ENCODE measurements around the gene DNAJC1. TPM values are rescaled to one million over a fixed set of nuclear protein-coding genes. Genes with fewer than 3 reads are reported as not detected.

The DNAJC1 gene
- total and polyA plus RNA-seq, 2 of the 4 experiments (the other 2 are of a cell fraction) = 12.7 to 13.3 TPM

- 90% methylated on average over 2 of the region's 4 CpGs; no CpG with 5 or more reads in 1 of the 2 experiments for WGBS, 2 experiments (ENCODE audit: extremely low coverage in 2 of 2, insufficient read length in 1 of 2)
These were observed 232.3 kb downstream of the DNAJC1 start for GRCh38 chr10:21771219-21771618.

More at GRCh38 chr10:21771219-21771618, 232.3 kb downstream of the DNAJC1 start:
- no peak overlapping the region for H2AK9ac ChIP-seq (replicated peaks; ENCODE audit: low read depth, low read length, poor library complexity)
- DNase-seq (no peak), ATAC-seq (ENCODE audit: low read depth) (no peak)
- no peak overlapping the region for H3K23ac ChIP-seq (ENCODE audit: low read depth, low read length)
- H2BK120ac ChIP-seq (ENCODE audit: low read depth, low read length) = no peak overlapping the region
- no peaks in the 10 kb centered on the region for H3K36me3 ChIP-seq (ENCODE audit: control insufficient read depth, insufficient read depth, low read length)
- H2BK20ac ChIP-seq (ENCODE audit: low read depth, low read length) = no peak overlapping the region
- H2BK5ac ChIP-seq (ENCODE audit: low read depth, low read length, poor library complexity, severe bottlenecking) = no peak overlapping the region
- H3K27me3 ChIP-seq (ENCODE audit: control insufficient read depth, insufficient read depth, low read length) = no peaks in the 10 kb centered on the region
- H2AFZ ChIP-seq (replicated peaks; ENCODE audit: low read length, poor library complexity) = no peak overlapping the region
- H4K8ac ChIP-seq (ENCODE audit: low read depth in 2 of 2, low read length in 2 of 2) = no peak overlapping the region
- H4K20me1 ChIP-seq (ENCODE audit: insufficient read depth, low read length) = no peaks in the 10 kb centered on the region
- no peak overlapping the region for H4K5ac ChIP-seq (ENCODE audit: low read depth, low read length)
- H2AK5ac ChIP-seq (ENCODE audit: low read depth, low read length) = no peak overlapping the region
- H3K4me3 ChIP-seq (ENCODE audit: insufficient read depth, low read depth, low read length) = no peak overlapping the region
- no peaks in the 10 kb centered on the region for H3K9me1 ChIP-seq (ENCODE audit: insufficient read depth, low read length)
- H3K18ac ChIP-seq (ENCODE audit: low read depth, low read length) = no peak overlapping the region
- intact Hi-C loops (cut with micrococcal nuclease) (no loop called here), in situ Hi-C loops (cut with MboI; ENCODE audit: low sequenced_read_pairs) (no loop called here), dilution Hi-C loops (cut with HindIII; ENCODE audit: low sequenced_read_pairs, unreplicated experiment) (no loop called here)
- no peak overlapping the region for H4K91ac ChIP-seq (ENCODE audit: insufficient read depth, low read depth, low read length)
- no peak overlapping the region for H3K4me2 ChIP-seq (ENCODE audit: low read depth, low read length)
- CTCF ChIA-PET = no interaction called here
- BruUV-seq (replicated peaks) = no TSS peak
- no peak overlapping the region for H2BK15ac ChIP-seq (ENCODE audit: low read depth, low read length)
- no peak overlapping the region for H3K56ac ChIP-seq (ENCODE audit: extremely low read depth, insufficient read depth, low read length)
- H3K9ac ChIP-seq (ENCODE audit: low read depth, low read length) = no peak overlapping the region
- no peak overlapping the region for H3K4ac ChIP-seq (ENCODE audit: low read depth, low read length)
- no peaks in the 10 kb centered on the region for H3K4me1 ChIP-seq (ENCODE audit: control insufficient read depth, insufficient read depth, low read length)
- H3K14ac ChIP-seq (replicated peaks; ENCODE audit: low read depth, low read length) = no peak overlapping the region
- no peaks in the 10 kb centered on the region for H3K9me3 ChIP-seq (ENCODE audit: control insufficient read depth, insufficient read depth, low read length)
- POLR2A ChIA-PET (ENCODE audit: unreplicated experiment) = no interaction called here
- no peak overlapping the region for H3K27ac ChIP-seq (ENCODE audit: insufficient read depth, low read length)
- no peaks in the 10 kb centered on the region; a peak in 1 of 4 replicates for H3K79me1 ChIP-seq (ENCODE audit: low read depth in 1 of 2, low read length in 2 of 2)
- TF ChIP-seq BHLHE40 (IDR thresholded peaks at IDR 0.05; ENCODE audit: low read depth, low read length) (no peak), SMC3 (IDR thresholded peaks at IDR 0.05; ENCODE audit: low read depth, low read length) (no peak), RCOR1 (IDR thresholded peaks at IDR 0.05; ENCODE audit: insufficient replicate concordance, low read length) (no peak), RAD21 (IDR thresholded peaks at IDR 0.05; ENCODE audit: low read length) (no peak), MXI1 (IDR thresholded peaks at IDR 0.05; ENCODE audit: borderline replicate concordance, low read depth, low read length) (no peak), USF2 (IDR thresholded peaks at IDR 0.05; ENCODE audit: low read depth, low read length) (no peak), CHD1 (IDR thresholded peaks at IDR 0.05; ENCODE audit: low read depth, low read length) (no peak), MAZ (IDR thresholded peaks at IDR 0.05; ENCODE audit: borderline replicate concordance, low read depth, low read length) (no peak), FOS (IDR thresholded peaks at IDR 0.05; ENCODE audit: low read depth, low read length) (no peak), ELK1 (IDR thresholded peaks at IDR 0.05; ENCODE audit: borderline replicate concordance, low read depth, low read length) (no peak), CEBPB (IDR thresholded peaks at IDR 0.05; ENCODE audit: low read depth, low read length) (no peak), CTCF (conservative IDR thresholded peaks at IDR 0.05; ENCODE audit: low read depth, low read length) (no peak), POLR2A (IDR thresholded peaks at IDR 0.05; ENCODE audit: low read depth, low read length) (no peak), RFX5 (IDR thresholded peaks at IDR 0.05; ENCODE audit: low read depth, low read length) (no peak), NFE2L2 (IDR thresholded peaks at IDR 0.05; ENCODE audit: low read depth, low read length) (no peak)

Measured in IMR-90 (cell line).